ENCODE data around the gene UMPS. TPM values are rescaled to one million over a fixed set of nuclear protein-coding genes. Genes with fewer than 3 reads are reported as not detected.
"Not testable (repeated sequence)": the region's sequence is repeated elsewhere in the genome, so short reads cannot be mapped to it uniquely, and the experiment has no call there.

The UMPS gene
- total RNA-seq, 4 donors from 2014 or later, result 20.7 to 37.2 (median 28.2) TPM

DNA sequence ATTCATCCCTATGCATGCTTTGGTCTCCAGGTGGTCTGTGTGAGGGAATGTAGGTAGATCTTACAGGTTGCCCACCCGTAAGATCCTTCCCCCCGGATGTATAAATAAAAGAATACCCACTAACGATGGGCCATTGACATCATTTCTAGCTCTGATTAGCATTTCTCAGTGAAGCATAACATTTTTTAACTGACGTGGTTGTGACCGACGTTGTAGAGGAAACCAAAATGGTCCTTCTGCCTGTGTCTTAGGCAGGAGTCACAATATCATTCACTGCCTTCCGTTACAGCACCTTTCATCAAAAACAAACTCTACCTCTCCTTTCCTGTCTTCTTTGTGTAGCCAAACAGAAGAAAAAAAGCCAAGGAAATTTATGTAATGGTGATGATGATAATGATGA is 27.3 kb upstream of the UMPS start:
- DNase-seq (ENCODE audit: low spot score) (no peak), ATAC-seq (ENCODE audit: low FRiP score) (no peak)
- no peak for TF ChIP-seq CTCF (IDR thresholded peaks at IDR 0.05)

GRCh38 chr3:124705552-124705951 is 24.7 kb upstream of the UMPS start:
- TF ChIP-seq CTCF (IDR thresholded peaks at IDR 0.05), result no peak
- ATAC-seq (ENCODE audit: low FRiP score), result no peak
- no peak for DNase-seq (ENCODE audit: low spot score)

DNA sequence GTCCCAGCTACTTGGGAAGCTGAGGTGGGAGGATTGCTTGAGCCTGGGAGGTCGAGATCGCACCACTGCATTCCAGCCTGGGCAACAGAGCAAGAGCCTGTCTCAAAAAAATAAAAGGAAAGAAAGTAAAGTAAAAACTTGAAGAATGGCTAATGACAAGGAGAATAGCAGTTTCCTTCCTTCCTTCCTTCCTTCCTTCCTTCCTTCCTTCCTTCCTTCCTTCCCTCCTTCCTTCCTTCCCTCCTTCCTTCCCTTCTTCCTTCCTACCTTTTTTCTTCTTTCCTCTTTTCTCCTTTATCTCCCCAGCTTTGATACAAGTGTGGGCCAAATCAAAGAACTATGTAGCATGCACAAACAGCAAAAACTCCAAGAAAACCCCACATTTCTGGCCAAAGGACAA is 23.0 kb upstream of the UMPS start:
- DNase-seq (ENCODE audit: low spot score); ATAC-seq (ENCODE audit: low FRiP score): not testable (repeated sequence)

- ATAC-seq (ENCODE audit: low FRiP score), result no peak
- TF ChIP-seq CTCF (IDR thresholded peaks at IDR 0.05), result no peak
- no peak for DNase-seq (ENCODE audit: low spot score)
These were observed 22.6 kb upstream of the UMPS start for GRCh38 chr3:124707656-124708062.

DNA sequence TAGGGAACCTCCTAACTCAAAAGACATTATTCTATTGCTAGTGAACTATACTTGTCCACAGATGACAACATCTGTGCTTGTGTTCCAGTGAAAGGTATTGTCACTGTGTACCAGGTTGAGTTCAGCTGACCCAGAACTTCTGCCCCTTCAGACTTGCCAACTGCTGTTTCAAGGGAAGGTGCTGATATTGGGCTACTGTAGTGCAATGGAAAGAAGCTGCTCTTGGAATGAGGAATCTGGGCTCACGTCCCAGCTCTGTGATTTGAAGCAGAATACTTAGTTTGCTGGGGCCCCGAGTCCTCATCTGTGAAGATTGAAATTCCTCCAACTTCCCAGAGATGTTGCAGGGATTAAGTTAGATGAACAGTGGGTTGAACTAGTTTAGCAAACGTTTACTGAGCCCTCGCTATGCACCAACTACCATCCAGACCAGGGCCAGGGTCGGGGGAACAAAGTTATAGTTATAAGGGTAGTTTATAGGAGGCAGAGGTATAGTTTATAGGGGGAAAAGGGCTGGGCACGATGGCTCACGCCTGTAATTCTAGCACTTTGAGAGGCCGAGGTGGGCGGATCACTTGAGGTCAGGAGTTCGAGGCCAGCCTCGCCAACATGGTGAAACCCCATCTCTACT is 15.9 kb upstream of the UMPS start:
- no peak for DNase-seq (ENCODE audit: low spot score)
- ATAC-seq (ENCODE audit: low FRiP score), result no peak
- TF ChIP-seq CTCF (IDR thresholded peaks at IDR 0.05), result no peak

- no peak for ATAC-seq (ENCODE audit: low FRiP score)
- no peak for DNase-seq (ENCODE audit: low spot score)
- no peak for TF ChIP-seq CTCF (IDR thresholded peaks at IDR 0.05)
These were observed 7.7 kb upstream of the UMPS start for GRCh38 chr3:124722589-124722988.

DNA sequence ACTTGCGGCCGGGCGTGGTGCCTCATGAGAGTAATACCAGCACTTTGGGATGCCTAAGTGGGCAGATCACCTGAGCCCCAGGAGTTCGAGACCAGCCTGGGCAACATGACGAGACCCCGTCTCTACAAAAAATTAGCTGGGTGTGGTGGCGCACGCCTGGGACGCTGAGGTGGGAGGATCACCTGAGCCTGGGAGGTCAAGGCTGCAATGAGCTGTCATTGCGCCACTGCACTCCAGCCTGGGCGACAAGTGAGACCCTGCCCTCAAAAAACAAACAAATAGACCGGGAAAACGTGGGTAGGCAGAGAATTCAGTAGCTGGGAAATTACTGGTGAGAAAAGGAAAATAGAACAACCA is 667 bp downstream of the UMPS start:
- TF ChIP-seq CTCF (IDR thresholded peaks at IDR 0.05), result no peak
- DNase-seq (ENCODE audit: low spot score) (no peak), ATAC-seq (ENCODE audit: low FRiP score) (no peak)

- no peak for ATAC-seq (ENCODE audit: low FRiP score)
- DNase-seq (ENCODE audit: low spot score), result no peak
- TF ChIP-seq CTCF (IDR thresholded peaks at IDR 0.05), result no peak
These were observed 1.5 kb downstream of the UMPS start for GRCh38 chr3:124731760-124732159.

Measured in omental fat pad (tissue), 4 donors.